Stimulated activated CD4-positive, alpha-beta T cell treated with anti-CD3 and anti-CD28 coated beads, Interleukin-1b, Interleukin-23, amount 100 ng/mL, for 24 hours (primary cell): Measurements from ENCODE around the gene FOXJ2.
A peak's percentile ranks its signal among the peaks of the same experiment; 100 is the strongest.
"Not testable (repeated sequence)": the region's sequence is repeated elsewhere in the genome, so short reads cannot be mapped to it uniquely, and the experiment has no call there.

Source experiments
- DNase-seq, 4 experiments: peaks; one replicate each; pipeline ENCODE4 v3.0.0-alpha.2; 2020; ENCODE audit warnings: low read depth in 4 of 4, low spot score in 1 of 4

FOXJ2 gene

DNA sequence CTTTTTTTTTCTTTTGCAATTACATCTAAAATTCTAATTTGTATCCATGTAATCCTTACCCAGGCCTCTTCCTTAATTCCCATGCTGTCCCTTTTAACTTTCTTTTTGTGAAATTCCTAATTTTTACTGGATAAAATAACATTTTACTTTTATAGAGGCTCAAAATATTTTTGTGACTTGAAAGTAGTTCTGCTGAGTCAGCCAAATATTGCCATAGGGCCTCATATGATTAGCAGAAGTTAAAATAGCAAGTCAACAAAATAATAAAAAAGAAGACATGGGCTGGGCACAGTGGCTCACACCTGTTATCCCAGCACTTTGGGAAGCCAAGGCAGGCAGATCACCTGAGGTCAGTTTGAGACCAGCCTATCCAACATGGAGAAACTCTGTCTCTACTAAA lies 31.6 kb downstream of the FOXJ2 start:
- no peak for DNase-seq

- DNase-seq, result no peak
Measured at GRCh38 chr12:8065991-8066594, 33.6 kb downstream of the FOXJ2 start, which contains the start of gene C3AR1. Gene C3AR1 (minus strand): TSS chr12:8066359. CDS start chr12:8060185, 6,174 bp downstream.

GRCh38 chr12:8069582-8069981 lies 37.1 kb downstream of the FOXJ2 start:
- no peak for DNase-seq

DNA sequence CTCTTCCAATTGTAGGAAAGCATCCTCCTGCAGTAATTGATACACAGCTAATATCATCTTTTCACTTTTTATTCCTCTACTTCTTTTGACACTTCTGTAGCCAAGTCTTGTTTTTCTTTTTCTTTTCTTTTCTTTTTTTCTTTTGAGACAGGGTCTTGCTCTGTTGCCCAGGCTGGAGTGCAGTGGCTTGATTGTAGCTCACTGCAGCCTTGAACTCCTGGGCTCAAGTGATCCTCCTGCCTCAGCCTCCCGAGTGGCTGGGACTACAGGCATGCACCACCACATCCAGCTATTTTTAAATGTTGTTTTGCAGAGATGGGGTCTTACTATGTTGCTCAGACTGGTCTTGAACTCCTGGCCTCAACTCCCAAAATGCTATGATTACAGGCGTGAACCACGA lies 39.3 kb downstream of the FOXJ2 start:
- not testable (repeated sequence) for DNase-seq

DNA sequence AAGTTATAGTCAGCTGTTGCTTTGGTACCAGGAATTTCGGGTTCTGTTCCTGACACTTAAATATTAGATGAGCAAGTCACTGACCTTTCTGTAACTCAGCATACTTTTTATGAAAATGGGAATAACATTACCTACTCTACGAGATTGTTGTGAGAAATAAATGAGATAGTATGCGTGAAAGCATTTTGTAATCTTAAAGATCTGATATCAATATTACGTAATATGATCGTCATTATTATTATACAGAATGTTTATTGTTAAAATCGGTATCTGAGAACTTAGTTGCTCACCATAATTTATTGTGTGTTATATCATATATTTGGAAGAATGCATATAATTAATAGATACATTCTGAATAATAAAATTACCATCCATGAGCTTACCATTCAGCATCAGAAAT lies 43.4 kb downstream of the FOXJ2 start:
- no peak for DNase-seq

GRCh38 chr12:8076366-8076765 lies 43.9 kb downstream of the FOXJ2 start:
- no peak for DNase-seq

DNA sequence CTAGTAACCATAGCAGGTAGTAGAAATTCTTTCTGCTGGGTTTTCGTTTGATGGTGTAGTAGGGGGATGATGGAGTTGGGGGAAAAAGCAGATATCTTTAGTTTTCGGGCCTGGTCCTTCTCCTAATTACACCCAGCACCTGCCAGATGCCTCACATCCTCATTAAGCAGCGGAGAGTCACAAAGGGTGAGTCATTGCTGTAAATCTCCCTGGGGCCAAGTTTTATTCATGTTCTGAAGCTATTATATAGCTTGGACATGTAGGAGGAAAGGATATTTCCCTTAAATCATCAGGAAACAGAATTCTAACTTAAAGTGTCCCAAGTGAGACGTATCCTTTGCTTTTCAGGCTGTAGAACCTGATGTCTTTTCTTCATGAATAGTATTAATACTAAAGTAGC lies 44.7 kb downstream of the FOXJ2 start:
- DNase-seq, result no peak

GRCh38 chr12:8078398-8078797 lies 45.9 kb downstream of the FOXJ2 start:
- peak in 3 of 4 experiments; percentile 15 to 34 (median 18) for DNase-seq

GRCh38 chr12:8078916-8079315 lies 46.4 kb downstream of the FOXJ2 start:
- no peak for DNase-seq

- DNase-seq, result no peak
Measured at GRCh38 chr12:8080120-8080519, 47.6 kb downstream of the FOXJ2 start.

DNA sequence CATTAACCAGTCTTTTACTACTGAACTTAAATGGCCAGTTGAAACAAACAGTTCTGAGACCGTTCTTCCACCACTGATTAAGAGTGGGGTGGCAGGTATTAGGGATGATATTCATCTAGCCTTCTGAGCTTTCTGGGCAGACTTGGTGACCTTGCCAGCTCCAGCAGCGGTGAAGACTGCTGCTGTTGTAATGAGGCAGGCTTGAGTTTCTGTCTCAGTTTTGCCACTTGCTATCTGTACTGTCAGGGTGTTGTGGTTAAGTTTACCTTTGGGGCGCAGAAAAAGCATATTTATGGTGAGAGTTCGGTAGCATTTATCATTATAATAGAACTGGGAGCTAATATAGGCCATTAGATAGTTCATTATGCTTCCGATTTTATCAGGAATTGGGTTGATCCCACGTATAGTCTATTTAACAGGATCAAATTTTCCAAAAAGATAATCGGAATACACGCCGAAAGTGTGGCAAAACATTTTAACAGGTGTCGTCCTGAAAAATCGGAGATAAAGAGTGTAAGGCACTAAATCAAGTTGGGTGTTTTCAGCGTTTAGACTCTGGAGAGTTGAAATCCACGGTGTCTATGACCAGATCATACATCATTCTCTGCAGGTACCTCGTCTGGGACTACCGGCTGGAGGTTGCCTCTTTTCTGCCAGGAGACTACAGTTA lies 48.9 kb downstream of the FOXJ2 start:
- no peak for DNase-seq

DNA sequence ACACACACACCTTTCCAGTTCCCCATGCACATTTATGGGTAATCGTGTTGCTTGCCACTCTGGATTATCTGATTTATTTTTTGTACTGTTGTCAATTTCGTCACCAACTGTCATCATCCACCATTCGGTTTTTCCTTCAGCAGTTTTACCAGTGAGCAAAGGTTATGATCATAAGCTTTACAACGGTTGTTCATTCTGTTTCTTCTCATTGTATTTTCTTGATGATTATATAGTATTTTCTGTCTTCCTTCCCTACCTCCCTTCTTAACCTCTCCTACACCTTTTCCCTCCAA lies 50.2 kb downstream of the FOXJ2 start:
- no peak for DNase-seq

GRCh38 chr12:8084351-8084750 lies 51.8 kb downstream of the FOXJ2 start:
- peak in 2 of 4 experiments; percentile 16 to 32 for DNase-seq

DNA sequence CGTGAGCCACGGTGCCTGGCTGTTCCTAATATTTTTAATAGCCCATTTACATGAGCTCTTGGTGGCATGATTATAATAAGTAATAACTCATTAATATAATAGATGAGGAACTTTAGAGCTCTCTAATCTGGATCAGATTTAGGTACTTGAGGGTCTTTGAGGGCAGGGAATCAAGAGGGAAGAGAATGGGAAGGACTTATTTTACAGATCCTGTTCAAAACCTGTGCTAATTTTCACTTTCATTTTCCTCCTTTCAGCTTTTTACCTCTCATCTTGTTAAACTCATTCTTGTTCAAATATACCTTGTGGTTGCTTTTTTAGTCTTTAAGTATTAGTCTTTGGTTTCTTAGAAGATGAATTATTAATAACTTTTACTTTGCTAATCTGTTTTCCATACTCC lies 55.1 kb downstream of the FOXJ2 start:
- no peak for DNase-seq

- no peak for DNase-seq
Measured at GRCh38 chr12:8088574-8088973, 56.1 kb downstream of the FOXJ2 start.

DNA sequence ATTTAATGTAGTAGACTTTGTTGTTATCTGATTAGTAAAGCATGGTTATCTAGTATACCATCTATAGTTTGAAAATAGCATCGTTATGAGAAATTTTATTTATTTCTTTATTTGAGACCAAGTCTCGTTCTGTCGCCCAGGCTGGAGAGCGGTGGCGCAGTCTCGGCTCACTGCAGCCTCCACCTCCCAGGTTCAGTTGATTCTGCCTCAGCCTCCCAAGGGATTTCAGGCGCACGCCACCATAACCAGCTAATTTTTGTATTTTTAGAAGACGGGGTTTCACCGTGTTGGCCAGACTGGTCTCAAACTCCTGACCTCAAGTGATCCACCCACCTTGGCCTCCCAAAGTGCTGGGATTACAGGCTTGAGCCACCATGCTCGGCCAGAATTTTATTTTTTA lies 56.8 kb downstream of the FOXJ2 start:
- DNase-seq, result not testable (repeated sequence)

DNA sequence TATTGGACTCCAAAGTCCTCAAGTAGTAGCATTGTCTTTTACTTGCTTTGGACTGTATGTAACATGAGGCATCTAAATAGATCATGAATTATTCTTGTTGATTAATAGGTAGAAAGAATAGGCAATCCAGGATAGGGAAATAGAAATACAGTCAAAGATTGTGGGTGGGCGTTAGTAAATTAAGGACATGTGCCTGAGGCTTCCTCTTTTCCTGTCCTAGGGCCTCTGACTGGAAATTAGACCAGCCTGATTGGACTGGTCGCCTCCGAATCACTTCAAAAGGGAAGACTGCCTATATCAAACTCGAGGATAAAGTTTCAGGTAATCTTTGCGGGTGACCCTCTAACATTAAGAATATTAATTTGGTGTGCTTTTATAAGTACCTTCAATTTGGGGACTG lies 57.2 kb downstream of the FOXJ2 start:
- no peak for DNase-seq

GRCh38 chr12:8093291-8093690 lies 60.8 kb downstream of the FOXJ2 start:
- no peak for DNase-seq

DNA sequence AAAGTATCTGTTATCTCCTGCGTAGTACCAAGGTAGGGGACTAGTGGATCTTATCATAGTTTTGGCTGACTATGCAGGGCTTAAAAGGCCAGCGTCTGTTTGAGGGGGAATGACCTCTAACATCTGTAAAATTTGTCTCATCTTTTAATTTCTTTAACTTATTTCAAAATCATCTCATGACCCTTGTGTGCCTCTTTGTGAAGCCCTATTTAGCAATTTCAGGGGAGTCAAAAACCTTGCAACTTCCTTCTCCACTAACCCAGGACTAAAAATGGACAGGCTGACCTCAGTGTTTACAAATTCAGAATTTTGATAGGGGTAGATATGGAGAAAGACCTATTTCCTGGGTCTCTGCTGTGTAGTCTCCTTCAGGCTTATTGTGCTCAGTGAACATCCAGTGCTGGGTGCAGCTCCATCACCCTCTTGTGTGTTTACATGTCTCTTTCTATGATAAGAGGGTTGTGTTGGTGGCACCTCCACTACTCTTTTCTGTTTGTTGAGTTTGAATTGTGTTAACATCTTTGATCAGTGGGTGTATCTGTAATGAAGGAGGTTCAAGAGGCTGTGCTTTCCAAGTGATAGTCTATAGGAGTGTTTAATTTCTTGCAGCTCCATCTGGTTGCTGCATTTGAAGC lies 63.9 kb downstream of the FOXJ2 start:
- DNase-seq, result no peak

GRCh38 chr12:8099235-8099634 lies 66.7 kb downstream of the FOXJ2 start:
- DNase-seq, result no peak
